ENCODE results near the gene KIF26B.

DNA sequence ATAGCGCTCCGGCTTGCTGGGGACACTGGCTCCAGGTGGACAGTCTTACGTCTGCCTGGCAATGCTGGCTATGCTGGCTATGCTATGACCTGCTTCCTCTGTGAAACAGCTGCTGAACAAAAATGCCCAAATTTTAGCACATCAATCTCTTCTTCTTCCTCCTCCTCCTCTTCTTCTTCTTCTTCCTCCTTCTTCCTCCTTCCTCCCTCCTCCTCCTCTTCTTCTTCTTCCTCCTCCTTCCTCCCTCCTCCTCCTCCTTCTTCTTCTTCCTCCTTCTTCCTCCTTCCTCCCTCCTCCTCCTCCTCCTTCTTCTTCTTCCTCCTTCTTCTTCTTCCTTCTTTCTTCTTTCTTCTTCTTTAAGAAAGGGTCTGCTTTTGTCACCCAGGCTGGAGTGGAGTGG lies 401.3 kb downstream of the KIF26B start:
- TF ChIP-seq, protein P1, sequence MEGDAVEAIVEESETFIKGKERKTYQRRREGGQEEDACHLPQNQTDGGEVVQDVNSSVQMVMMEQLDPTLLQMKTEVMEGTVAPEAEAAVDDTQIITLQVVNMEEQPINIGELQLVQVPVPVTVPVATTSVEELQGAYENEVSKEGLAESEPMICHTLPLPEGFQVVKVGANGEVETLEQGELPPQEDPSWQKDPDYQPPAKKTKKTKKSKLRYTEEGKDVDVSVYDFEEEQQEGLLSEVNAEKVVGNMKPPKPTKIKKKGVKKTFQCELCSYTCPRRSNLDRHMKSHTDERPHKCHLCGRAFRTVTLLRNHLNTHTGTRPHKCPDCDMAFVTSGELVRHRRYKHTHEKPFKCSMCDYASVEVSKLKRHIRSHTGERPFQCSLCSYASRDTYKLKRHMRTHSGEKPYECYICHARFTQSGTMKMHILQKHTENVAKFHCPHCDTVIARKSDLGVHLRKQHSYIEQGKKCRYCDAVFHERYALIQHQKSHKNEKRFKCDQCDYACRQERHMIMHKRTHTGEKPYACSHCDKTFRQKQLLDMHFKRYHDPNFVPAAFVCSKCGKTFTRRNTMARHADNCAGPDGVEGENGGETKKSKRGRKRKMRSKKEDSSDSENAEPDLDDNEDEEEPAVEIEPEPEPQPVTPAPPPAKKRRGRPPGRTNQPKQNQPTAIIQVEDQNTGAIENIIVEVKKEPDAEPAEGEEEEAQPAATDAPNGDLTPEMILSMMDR (conservative IDR thresholded peaks at IDR 0.05; ENCODE audit: low read depth in 2 of 2), result no peak
- TF ChIP-seq POLR2AphosphoS5 (IDR thresholded peaks at IDR 0.05; ENCODE audit: low read depth), result no peak
- no peak for TF ChIP-seq ZNF331 (CRISPR knock-in tag; IDR thresholded peaks at IDR 0.05; ENCODE audit: low read depth)
- TF ChIP-seq EZH2 (IDR thresholded peaks at IDR 0.05; ENCODE audit: low read depth, unreplicated experiment), result no peak
- TF ChIP-seq, protein P2, sequence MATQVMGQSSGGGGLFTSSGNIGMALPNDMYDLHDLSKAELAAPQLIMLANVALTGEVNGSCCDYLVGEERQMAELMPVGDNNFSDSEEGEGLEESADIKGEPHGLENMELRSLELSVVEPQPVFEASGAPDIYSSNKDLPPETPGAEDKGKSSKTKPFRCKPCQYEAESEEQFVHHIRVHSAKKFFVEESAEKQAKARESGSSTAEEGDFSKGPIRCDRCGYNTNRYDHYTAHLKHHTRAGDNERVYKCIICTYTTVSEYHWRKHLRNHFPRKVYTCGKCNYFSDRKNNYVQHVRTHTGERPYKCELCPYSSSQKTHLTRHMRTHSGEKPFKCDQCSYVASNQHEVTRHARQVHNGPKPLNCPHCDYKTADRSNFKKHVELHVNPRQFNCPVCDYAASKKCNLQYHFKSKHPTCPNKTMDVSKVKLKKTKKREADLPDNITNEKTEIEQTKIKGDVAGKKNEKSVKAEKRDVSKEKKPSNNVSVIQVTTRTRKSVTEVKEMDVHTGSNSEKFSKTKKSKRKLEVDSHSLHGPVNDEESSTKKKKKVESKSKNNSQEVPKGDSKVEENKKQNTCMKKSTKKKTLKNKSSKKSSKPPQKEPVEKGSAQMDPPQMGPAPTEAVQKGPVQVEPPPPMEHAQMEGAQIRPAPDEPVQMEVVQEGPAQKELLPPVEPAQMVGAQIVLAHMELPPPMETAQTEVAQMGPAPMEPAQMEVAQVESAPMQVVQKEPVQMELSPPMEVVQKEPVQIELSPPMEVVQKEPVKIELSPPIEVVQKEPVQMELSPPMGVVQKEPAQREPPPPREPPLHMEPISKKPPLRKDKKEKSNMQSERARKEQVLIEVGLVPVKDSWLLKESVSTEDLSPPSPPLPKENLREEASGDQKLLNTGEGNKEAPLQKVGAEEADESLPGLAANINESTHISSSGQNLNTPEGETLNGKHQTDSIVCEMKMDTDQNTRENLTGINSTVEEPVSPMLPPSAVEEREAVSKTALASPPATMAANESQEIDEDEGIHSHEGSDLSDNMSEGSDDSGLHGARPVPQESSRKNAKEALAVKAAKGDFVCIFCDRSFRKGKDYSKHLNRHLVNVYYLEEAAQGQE (IDR thresholded peaks at IDR 0.05; ENCODE audit: unreplicated experiment), result no peak
- no peak for TF ChIP-seq STAT1 (IDR thresholded peaks at IDR 0.05; ENCODE audit: unreplicated experiment)
- TF ChIP-seq EZH2phosphoT487 (IDR thresholded peaks at IDR 0.05; ENCODE audit: unreplicated experiment), result no peak
- TF ChIP-seq JUNB (IDR thresholded peaks at IDR 0.05; ENCODE audit: unreplicated experiment), result no peak
- TF ChIP-seq, protein P3, sequence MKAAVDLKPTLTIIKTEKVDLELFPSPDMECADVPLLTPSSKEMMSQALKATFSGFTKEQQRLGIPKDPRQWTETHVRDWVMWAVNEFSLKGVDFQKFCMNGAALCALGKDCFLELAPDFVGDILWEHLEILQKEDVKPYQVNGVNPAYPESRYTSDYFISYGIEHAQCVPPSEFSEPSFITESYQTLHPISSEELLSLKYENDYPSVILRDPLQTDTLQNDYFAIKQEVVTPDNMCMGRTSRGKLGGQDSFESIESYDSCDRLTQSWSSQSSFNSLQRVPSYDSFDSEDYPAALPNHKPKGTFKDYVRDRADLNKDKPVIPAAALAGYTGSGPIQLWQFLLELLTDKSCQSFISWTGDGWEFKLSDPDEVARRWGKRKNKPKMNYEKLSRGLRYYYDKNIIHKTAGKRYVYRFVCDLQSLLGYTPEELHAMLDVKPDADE (IDR thresholded peaks at IDR 0.05), result no peak
- no peak for TF ChIP-seq CREB1 (CRISPR knock-in tag; IDR thresholded peaks at IDR 0.05; ENCODE audit: low read depth)
- no peak for TF ChIP-seq ZNF114 (CRISPR knock-in tag; IDR thresholded peaks at IDR 0.05)
- TF ChIP-seq, protein P4, sequence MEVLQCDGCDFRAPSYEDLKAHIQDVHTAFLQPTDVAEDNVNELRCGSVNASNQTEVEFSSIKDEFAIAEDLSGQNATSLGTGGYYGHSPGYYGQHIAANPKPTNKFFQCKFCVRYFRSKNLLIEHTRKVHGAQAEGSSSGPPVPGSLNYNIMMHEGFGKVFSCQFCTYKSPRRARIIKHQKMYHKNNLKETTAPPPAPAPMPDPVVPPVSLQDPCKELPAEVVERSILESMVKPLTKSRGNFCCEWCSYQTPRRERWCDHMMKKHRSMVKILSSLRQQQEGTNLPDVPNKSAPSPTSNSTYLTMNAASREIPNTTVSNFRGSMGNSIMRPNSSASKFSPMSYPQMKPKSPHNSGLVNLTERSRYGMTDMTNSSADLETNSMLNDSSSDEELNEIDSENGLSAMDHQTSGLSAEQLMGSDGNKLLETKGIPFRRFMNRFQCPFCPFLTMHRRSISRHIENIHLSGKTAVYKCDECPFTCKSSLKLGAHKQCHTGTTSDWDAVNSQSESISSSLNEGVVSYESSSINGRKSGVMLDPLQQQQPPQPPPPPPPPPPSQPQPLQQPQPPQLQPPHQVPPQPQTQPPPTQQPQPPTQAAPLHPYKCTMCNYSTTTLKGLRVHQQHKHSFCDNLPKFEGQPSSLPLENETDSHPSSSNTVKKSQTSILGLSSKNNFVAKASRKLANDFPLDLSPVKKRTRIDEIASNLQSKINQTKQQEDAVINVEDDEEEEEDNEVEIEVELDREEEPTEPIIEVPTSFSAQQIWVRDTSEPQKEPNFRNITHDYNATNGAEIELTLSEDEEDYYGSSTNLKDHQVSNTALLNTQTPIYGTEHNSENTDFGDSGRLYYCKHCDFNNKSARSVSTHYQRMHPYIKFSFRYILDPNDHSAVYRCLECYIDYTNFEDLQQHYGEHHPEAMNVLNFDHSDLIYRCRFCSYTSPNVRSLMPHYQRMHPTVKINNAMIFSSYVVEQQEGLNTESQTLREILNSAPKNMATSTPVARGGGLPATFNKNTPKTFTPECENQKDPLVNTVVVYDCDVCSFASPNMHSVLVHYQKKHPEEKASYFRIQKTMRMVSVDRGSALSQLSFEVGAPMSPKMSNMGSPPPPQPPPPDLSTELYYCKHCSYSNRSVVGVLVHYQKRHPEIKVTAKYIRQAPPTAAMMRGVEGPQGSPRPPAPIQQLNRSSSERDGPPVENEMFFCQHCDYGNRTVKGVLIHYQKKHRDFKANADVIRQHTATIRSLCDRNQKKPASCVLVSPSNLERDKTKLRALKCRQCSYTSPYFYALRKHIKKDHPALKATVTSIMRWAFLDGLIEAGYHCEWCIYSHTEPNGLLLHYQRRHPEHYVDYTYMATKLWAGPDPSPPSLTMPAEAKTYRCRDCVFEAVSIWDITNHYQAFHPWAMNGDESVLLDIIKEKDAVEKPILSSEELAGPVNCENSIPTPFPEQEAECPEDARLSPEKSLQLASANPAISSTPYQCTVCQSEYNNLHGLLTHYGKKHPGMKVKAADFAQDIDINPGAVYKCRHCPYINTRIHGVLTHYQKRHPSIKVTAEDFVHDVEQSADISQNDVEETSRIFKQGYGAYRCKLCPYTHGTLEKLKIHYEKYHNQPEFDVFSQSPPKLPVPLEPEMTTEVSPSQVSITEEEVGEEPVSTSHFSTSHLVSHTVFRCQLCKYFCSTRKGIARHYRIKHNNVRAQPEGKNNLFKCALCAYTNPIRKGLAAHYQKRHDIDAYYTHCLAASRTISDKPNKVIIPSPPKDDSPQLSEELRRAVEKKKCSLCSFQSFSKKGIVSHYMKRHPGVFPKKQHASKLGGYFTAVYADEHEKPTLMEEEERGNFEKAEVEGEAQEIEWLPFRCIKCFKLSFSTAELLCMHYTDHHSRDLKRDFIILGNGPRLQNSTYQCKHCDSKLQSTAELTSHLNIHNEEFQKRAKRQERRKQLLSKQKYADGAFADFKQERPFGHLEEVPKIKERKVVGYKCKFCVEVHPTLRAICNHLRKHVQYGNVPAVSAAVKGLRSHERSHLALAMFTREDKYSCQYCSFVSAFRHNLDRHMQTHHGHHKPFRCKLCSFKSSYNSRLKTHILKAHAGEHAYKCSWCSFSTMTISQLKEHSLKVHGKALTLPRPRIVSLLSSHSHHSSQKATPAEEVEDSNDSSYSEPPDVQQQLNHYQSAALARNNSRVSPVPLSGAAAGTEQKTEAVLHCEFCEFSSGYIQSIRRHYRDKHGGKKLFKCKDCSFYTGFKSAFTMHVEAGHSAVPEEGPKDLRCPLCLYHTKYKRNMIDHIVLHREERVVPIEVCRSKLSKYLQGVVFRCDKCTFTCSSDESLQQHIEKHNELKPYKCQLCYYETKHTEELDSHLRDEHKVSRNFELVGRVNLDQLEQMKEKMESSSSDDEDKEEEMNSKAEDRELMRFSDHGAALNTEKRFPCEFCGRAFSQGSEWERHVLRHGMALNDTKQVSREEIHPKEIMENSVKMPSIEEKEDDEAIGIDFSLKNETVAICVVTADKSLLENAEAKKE (CRISPR knock-in tag; IDR thresholded peaks at IDR 0.05), result no peak
